Lung microvascular endothelial cell (primary cell): ENCODE measurements around the gene SRPK2. TPM values are rescaled to one million over a fixed set of nuclear protein-coding genes. Genes with fewer than 3 reads are reported as not detected.
"Not testable (repeated sequence)": the region's sequence is repeated elsewhere in the genome, so short reads cannot be mapped to it uniquely, and the experiment has no call there.

Source experiments
- DNase-seq, 2 donors: peaks; one replicate each; pipeline versions ENCODE4 v3.0.0 to v3.0.0-alpha.2; 2010; ENCODE audit warnings: low read depth in 2 of 2
- total RNA-seq: library from RNA; depleted of rRNA; stranded (reverse); fragments of >200 nt; gene quantifications from 2 replicates; pipeline ENCODE4 v1.2.1, GENCODE V29; 2014

SRPK2 gene
- total RNA-seq, 1 donor from 2014 or later = 54.4 TPM

DNA sequence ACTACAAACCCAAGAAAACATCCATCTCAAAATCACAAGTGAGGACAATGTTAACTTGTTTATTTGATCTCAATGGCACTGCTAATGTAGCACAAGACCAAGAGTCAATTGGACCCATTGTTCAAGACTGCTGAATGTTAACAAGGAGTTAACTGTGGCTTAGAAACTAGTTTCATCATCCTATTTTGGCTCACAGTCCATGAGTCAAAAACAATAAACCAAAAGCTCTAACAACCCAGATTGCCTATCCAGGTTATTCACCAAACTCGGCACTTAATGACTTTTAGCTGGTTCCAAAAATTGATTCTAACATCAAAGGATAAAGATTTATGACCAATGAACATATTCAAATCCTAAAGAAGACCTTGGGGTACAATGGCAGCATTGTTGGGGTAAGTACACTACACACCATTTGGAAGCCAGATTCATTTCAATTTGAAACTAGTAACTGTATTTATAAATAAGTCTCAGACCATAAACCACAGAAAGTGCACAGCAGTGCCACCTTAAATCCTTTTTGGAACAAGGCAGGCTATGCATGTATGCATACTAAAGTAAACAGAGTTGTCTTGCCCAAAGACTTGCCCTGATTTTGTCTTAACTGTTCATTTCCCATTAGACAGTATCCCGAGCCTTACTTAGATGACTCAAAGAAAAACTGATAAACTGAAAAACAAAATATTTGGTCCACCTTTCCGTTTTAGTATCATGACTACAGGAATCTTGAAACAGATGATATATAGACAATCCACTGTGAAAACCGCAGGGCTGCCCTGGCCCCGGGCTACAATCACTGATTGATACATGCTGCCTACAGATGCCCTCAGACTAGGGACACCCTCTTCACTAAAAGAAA is 84.5 kb downstream of the SRPK2 start:
- DNase-seq = peak in 1 of 2 donors; percentile 6

DNA sequence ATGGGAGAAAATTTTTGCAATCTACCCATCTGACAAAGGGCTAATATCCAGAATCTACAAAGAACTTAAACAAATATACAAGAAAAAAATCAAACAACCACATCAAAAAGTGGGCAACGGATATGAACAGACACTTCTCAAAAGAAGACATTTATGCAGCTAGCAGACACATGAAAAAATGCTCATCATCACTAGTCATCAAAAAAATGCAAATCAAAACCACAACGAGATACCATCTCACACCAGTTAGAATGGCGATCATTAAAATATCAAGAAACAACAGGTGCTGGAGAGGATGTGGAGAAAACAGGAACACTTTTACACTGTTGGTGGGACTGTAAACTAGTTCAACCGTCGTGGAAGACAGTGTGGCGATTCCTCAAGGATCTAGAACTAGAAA is 88.1 kb downstream of the SRPK2 start:
- DNase-seq = not testable (repeated sequence)

DNA sequence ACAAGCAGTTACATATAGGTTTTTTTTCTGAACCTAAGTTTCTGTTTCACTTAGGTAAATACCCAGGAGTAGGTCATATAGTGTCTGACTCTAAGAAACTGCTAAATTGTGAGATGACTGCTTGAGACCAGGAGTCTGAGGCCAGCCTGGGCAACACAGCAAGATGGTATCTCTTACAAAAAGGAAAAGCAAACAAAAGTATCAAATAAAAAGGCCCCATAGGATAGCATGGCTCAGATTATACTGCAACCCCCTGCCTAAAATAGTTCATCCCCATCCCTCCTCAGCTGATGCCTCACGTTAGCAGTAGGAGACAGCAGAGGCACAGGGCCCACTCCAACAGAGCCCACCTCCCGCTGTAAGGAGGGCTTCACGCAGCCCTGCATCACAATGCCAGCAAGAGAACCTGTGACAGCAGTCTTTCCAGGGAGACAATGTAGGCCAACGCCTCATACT is 90.3 kb downstream of the SRPK2 start:
- DNase-seq = no peak

DNA sequence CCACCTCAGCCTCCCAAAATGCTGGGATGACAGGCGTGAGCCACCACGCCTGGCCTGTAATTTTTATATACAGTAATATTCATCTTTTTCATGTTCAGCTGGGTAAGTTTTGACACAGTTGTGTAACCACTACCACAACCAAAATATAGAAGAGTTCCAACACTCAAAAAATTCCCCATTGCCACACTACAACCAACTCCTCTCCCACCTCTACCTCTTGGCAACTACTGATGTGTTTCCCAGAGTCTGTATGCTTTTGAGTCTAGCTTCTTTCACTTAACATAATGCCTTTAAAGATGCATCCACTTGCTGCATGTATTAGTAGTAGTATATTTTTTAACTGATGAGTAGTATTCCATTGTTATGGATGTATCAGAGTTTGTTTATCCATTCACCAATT is 90.7 kb downstream of the SRPK2 start:
- no peak for DNase-seq

DNA sequence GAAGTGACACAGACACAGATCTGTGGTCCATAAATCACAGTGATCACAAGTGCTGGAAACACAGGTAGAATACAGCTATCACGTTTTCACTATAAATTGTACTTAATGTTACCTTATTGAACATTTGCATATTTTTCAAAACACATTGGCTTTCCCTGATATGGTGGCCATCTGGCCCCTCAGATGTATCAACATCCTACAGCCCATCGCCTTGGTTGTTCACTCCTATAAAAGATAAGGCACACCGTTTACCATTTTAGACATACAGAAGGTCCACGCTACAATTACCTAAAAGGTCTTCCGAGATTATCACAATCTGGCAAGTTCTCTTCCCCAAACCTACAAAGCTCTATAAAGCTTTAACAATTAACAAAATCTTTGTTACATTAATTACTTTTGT is 91.4 kb downstream of the SRPK2 start:
- DNase-seq = no peak

DNA sequence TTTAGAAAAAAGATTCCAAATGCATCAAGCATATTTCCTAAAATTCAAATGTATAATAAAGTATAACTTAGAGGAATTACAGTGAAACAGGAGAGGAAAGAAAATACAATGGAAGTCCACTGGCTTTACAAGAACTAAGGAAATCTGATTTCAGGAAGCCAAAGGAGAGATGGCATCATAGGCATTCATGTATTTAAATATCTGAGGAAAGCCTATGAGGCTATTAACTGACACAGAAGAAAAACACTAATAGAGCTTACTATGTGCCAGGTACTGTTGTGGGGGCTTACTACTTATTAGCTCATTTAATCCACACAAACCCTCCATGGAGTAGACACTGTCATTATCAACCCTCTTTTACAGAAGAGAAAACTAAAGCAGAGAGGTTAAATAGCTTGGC is 92.2 kb downstream of the SRPK2 start:
- DNase-seq = peak in 1 of 2 donors; percentile 16

DNA sequence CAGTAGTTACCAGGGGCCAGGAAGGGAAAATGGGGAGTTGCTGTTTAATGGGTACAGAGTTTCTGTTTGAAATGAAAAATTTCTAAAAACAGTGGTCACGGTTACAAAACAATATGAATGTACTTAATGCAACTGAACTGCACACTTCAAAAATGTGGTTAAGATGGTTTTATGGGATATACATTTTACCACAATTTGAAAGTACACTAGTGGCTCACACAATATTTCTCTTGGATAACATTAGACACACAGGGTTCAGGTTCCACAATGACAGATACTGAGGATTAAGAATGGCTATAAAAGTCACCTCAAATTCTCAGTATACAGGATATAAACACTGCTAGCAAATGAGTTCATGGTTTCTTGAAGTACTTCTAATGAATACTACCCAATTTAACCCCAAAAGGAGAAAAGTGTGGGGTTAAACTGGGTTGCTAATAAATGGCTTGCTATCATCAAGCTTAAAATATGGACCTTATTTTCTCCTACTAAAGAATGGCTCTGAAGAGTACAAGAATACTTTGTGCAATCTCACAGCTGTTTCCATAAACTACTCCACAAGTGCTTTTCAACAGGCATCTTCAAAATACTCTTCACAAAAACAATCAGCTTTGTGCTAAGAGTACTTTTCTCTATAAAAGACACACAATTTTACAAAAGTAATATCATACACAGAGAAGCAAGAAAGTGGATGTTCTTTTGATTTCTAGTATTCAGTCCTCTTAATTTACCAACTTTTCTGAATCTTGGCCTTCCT is 92.9 kb downstream of the SRPK2 start:
- no peak for DNase-seq

DNA sequence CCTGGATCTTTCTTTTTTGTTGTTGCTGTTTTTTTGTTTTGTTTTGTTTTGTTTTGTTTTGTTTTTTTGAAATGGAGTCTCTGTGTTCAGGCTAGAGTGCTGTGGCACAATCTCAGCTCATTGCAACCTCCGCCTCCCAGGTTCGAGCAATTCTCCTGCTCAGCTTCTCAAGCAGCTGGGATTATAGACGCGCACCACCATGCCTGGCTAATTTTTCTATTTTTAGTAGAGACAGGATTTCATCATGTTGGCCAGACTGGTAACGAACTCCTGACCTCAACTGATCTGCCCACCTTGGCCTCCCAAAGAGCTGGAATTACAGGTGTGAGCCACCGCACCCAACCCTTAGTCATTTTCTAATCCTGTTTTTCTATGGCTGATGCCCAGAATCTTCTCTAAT is 94.2 kb downstream of the SRPK2 start:
- not testable (repeated sequence) for DNase-seq

DNA sequence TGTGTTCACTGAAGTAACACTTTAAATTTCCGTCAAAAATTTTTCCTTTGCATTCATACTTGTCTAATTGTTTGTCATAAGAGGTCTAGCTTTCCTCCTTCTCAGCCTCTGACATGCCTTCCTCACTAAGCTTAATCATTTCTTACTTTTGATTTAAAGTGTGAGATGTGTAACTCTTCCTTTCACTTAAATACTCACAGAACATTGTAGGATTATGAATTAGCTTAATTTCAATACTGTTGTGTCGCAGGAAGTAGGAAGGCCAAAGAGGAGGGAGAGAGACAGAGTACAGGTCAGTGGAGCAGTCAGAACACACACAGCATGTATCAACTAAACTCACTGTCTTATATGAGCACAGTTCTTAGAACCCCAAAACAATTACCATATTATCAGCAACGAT is 99.0 kb downstream of the SRPK2 start:
- no peak for DNase-seq

DNA sequence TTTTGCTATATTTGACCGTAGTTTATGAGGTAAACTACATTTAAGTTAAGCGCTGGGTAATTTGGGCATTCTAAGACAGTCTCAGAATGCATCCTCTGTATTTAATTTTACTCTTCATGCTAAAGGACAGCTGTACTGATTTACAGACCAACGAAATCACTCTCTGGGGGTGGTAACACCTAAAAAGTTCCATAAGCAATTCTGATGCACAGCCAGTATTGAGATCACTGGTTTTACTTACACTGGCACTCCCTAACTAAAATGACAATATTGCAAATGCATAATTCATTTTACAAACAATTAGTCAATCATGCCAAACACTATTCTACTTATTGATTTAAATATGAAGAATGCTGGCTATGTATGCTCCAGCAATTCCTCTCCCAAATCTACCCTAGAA is 102.3 kb downstream of the SRPK2 start:
- no peak for DNase-seq

DNA sequence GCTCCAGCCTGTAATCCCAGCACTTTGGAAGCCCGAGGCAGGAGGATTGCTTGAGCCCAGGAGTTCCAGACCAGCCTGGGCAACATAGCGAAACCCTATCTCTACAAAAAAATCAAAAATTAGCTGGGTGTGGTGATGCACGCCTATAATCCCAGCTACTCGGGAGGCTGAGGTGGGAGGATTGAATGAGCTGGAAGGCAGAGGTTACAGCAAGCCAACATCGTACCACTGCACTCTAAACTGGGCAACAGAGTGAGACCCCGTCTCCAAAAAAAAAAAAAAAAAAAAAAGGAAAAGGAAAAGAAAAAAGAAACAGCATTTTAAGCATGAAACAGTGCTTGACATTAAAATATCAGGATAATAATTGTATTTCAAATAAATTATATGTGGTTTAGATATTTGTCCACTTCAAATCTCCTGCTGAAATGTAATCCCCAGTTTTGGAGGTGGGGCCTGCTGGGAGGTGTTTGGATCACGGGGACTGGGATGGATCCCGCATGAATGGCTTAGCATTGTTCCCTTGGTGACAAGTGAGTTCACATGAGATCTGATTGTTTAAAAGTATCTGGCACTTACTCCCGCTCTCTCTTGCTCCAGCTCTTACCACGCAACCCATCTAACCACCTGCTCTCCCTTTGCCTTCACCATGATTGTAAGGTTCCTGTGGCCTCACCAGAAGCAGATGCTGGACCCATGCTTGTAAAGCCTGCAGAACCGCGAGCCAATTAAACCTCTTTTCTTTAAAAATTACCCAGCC is 103.4 kb downstream of the SRPK2 start:
- DNase-seq = no peak

DNA sequence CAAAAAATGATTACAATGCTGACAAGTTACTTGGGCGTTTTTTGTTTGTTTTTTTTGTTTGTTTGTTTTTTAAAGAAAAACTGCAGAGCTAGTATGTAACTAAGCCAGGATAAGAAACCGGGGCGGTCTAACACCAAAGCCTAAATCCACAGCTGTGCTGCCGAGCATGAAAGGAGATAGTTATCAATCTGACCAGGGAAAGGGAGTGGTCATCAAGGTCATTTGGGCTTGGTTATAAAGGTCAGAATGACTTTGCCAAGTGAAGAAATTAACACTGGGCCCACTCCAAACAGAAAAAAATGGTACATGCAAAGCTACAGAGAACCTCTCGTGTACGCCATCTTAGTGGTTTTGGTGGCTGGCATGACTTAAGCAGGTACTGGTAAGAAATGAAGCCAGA is 104.7 kb downstream of the SRPK2 start:
- no peak for DNase-seq

DNA sequence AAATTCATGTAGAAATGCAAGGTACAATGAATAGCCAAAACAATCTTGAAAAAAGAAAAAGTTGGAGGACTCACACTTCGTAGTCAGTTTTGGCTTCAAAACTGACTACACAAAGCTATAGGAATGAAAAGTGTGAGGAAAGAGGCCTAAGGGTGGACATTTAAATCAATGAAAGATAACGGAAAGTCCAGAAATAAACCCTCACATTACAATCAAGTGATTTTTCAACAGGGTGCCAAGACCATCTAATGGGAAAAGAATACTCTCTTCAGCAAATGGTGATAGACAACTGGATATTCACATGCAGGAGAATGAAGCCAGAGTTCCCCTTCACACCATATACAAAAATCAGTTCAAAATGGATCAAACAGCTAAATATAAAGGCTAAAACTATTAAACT is 106.8 kb downstream of the SRPK2 start:
- DNase-seq = no peak

DNA sequence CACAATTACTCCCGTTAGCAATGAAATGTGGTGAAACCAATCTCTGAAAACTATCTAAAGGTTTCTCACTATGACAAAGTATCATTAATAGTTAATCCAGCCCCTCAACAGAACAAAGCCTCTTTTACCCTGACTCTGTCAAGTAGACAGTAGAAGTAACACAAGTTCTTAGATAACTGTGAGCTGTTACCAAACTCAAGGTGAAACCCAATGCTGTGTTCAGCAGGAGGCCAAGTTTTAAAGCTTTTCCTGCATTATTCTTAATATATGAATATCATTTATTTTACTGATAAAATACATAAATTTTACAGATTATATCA is 109.1 kb downstream of the SRPK2 start:
- DNase-seq = no peak

DNA sequence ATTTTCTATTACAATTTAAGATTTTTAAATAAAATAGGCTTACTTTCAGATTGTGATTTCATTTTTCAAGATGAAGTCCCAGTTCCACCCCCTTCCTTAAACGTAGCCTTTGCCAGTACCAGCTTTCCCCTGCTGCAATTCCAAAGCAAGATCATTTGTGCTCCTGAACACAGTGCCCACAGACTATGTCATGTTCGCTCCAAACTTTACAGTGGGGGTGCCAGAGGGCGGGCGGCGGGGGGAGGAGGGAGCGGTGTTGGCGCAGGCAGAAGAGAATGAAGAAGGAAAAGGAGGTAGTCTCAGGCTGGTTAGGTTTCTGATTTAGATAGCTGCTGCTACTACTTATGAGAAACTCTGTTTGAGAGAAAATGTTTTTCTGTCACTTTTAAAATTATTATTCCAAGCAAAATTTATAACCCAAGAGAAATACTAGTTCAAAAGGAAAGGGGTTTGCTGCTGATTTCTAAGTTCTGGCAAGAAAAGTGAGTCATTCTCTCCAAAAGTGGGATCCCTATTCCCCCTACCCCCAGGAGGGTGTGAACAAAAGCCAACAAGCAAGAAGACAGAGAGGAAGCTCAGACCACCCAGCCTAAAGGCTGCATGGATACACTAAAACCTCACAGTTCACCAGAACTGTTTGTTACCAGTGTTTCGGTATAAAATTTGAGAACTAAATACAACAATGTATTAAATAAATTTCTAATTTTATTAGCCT is 109.6 kb downstream of the SRPK2 start:
- DNase-seq = no peak

DNA sequence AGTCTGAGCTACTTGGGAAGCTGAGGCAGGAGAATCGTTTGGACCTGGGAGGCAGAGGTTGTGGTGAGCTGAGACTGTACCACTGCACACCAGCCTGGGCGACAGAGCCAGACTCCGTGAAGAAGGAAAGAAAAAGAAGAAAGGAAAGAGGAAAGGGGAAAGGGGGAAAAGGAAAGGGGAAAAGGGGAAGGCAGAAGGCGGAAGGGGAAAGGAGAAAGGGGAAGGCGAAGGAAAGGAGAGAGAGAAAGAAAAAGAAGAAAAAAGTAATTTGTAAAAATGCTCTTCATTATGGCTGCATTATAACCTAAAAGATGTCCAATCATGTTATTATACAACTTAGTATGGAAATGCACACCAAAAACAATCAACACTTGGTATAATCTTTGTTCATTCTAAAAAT is 110.2 kb downstream of the SRPK2 start:
- DNase-seq = no peak

DNA sequence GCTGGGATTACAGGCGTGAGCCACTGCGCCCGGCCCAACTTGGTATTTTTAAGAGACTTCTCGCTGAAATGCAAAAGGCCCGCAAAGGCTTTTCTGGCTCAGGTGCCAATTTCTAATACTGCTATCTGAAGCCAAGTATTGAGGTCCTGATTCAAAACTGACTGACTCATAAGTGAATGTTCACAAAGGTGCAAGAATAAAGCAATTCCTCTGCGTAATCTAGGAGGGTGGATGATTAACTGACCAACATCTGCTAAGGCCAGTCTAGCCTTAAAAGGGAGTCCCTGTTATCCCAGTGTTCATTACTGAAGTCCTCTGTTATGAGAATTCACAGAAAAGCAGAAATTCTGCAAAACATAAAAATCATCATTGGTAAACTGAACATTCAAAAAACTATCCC is 111.4 kb downstream of the SRPK2 start:
- peak in 1 of 2 donors; percentile 29 for DNase-seq

DNA sequence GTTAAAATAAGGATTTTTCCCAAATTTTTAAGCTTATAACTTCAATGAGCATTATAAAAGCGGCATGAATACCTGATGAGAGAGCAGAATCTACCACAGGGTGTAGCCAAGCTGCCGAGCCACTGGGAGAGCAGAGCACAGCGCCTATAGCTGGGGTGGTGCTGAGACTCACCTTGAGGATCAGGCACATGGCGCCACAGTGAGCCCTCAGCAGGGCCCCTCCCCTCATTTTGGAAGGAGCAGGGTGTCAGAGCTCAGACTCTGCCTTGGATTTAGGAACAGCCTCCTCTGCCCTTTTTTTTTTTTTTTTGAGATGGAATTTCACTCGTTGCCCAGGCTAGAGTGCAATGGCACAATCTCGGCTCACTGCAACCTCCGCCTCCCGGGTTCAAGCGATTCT is 118.6 kb downstream of the SRPK2 start:
- no peak for DNase-seq

DNA sequence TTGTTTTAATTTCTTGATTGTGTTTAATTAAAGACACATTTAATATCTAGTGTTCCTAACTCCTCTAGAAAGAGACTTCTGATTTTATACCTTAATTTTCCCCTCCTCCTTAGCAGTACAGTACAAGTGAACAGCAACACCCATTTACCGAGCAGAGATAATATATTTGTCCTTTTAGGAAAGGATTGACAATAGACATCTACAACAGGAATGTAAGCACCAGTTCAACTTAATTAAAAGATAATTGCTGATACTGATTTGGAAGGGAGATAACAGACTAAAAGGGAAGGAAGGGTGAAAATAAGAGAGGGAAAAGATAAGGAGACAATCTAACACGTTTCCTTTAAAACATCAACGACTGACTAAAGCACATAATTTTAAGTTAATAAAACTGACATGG is 119.3 kb downstream of the SRPK2 start:
- DNase-seq = peak; percentile 9 to 10

DNA sequence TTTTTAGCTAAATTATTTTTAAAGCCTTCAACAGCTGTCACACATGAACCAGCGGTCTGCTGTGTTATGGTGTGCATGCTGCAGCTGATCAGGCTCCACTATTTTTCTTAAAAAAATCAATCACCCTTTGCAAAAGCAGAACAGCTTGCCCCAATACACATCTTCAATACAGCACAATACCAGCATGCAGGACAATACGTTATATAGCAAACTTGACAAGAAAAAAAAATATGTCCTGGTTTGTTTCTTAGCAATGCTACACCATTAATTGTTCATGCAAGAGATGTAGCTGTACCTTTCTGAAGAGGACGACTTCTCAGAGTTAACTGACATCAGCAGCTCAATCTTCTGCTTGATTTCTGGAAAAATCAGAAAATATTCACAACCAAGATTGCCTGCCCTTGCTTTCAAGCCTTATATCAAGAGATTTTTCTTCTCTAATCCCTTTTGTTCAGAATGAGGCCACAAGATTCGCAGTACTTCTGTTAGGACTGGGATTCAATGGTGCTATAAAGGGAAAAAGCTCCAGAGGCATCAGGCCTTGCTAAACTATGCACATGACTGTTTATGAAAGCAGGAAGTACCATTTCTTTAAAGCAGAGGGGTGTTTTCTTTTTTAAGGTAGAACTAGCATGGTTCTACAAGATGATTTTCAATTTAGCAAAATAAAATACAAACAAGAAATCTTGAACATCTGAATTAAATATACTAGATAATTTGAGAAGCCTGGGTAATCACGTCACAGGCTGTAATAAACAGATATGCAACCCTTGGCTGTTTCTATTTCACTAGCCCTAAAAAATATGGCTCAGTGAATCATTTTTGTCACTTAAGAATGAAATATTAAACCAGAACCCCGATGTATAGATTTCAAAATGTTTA is 120.0 kb downstream of the SRPK2 start:
- peak; percentile 59 to 60 for DNase-seq

DNA sequence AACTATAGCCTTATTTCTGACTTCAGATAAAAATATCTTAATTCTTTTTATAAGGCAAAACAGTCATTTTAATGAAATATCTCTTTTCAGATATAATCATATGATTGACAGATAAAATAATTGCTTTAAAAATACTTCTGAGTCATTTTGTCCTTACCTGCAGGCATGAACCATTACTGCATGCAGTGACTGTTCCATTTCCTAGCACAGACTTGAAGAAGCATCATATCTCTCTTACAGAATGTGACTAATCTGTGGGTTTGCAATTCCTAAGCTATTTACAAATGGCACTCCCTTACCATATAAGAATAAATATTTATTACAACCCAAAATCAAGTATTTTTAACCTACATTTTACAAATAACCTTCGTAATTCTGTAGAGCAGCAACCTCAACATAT is 120.7 kb downstream of the SRPK2 start:
- peak in 1 of 2 donors; percentile 57 for DNase-seq
